BLaER1 treated with 17β-estradiol and CSF1 and Interleukin-3, amounts not matched to agents 10 nM and 100 nM (cell line): Measurements from ENCODE around the gene RNF213.

ENCODE experiments used
- H3K27ac ChIP-seq, 11 experiments: shearing (Covaris generic); formaldehyde crosslinking; 2 replicates each; pipeline ENCODE4 v1.8.1; 2022
- H3K27me3 ChIP-seq, 11 experiments: shearing (Covaris generic); formaldehyde crosslinking; 2 replicates each; pipeline ENCODE4 v1.8.1; 2022
- H3K36me3 ChIP-seq, 11 experiments: shearing (Covaris generic); formaldehyde crosslinking; 2 replicates each; pipeline ENCODE4 v1.8.1; 2022
- H3K4me1 ChIP-seq, 10 experiments: shearing (Covaris generic); formaldehyde crosslinking; 2 replicates each; pipeline ENCODE4 v1.8.1; 2022
- H3K4me2 ChIP-seq, 11 experiments: shearing (Covaris generic); formaldehyde crosslinking; 2 replicates each; pipeline ENCODE4 v1.8.1; 2022
- H3K4me3 ChIP-seq, 10 experiments: shearing (Covaris generic); formaldehyde crosslinking; 2 replicates each; pipeline ENCODE4 v1.8.1; 2022
- H3K9ac ChIP-seq, 11 experiments: shearing (Covaris generic); formaldehyde crosslinking; 2 replicates each; pipeline ENCODE4 v1.8.1; 2022
- H3K9me3 ChIP-seq, 11 experiments: shearing (Covaris generic); formaldehyde crosslinking; replicated peaks in 1 of 11; 2 replicates each; pipeline ENCODE4 v1.8.1; 2022
- H4K20me1 ChIP-seq, 11 experiments: shearing (Covaris generic); formaldehyde crosslinking; 2 replicates each; pipeline ENCODE4 v1.8.1; 2022
- Cebpa-rat ChIP-seq, 11 experiments: shearing (Covaris generic); IDR thresholded peaks; 2 replicates each; pipeline ENCODE4 v1.8.1; 2022

RNF213 gene

DNA sequence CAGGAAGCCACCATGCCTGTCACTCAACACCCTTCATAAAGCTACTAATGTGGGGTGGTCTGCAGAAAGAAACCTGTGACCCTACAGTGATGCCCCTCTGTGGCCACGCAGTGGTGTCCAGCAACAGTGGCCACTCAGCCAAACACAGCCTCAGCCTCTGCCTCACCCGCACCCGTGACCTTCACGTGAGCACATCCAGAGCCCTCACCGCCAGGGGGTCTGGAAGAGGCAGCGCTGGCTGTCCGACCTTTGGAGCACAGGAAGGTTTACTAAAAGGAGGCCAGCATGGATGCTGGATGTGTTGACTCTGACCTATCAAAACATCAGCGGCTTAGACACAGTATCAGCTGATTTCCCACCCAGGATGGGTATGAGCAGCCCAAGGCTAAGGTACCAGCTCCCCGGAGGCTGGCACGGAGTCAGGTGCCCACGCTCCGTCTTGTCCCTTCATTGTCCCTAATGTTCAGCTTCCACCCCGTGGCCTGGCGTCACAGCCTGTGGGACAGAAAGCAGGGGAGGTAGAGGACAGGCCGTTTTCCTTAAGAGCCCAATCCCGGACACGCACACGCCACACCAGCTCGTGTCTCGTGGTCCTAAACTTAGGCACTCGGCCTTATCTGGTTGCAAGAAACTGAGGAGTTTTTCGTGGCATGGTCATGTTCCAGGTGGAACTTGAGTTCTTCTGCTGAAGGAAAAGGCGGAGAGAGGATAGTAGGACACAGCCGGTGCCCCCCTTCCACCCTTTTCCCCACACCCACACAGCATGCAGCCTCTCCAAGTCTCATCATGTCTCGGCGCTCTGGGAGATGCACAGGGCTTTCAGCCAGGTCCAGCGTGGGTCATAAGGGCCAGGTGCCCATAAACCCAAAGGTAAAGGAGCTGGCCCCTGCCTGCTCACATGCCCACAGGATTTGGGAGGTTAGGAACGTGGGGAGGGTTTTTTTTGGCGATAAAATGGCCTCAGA is 104.6 kb downstream of the RNF213 start:
- Histone ChIP-seq H3K4me2 (peak overlapping the region in 6 of 11 experiments; percentile 9 to 34 (median 16); a peak in 6 of 22 replicates), H3K9me3 (peaks cover 8 to 14% (median 13%) of the 10 kb centered on the region in 11 experiments; a peak in 20 of 22 replicates), H3K27me3 (no peaks in the 10 kb centered on the region), H3K36me3 (peaks cover 88 to 100% (median 99%) of the 10 kb centered on the region in 11 experiments), H3K4me3 (no peak overlapping the region), H3K27ac (peak overlapping the region in 3 of 11 experiments; percentile 9 to 16 (median 10); a peak in 1 of 22 replicates), H3K9ac (peak overlapping the region in 2 of 11 experiments; percentile 31 to 35; a peak in 1 of 22 replicates), H3K4me1 (peaks cover 0 to 11% (median 3%) of the 10 kb centered on the region in 10 experiments; a peak in 8 of 20 replicates), H4K20me1 (peaks cover 0 to 31% (median 9%) of the 10 kb centered on the region in 11 experiments; a peak in 10 of 22 replicates)
- no peak for TF ChIP-seq Cebpa-rat (IDR thresholded peaks at IDR 0.05)

DNA sequence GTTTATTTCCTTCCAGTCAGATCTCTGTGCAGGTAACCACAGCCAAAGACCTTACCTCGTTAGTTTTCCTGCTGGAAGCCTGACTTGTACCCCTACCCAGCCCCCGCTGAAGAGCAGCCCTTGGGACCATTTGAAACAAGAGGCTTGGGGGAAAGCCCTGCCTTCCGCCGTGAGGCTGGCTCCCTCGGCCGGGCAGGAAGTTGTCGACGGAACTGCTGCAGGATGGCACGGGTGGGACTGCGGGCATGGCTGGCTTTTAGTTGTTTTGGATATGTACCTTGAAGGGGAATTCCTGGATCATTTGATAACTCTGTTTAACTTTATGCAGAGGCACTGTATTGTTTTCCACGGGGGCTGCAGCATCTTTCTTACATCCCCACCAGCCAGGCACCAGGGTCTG is 105.3 kb downstream of the RNF213 start:
- Histone ChIP-seq H3K4me2 (peak overlapping the region in 6 of 11 experiments; percentile 9 to 34 (median 16); a peak in 6 of 22 replicates), H3K27ac (peak overlapping the region in 3 of 11 experiments; percentile 9 to 16 (median 10); a peak in 1 of 22 replicates), H3K4me3 (no peak overlapping the region), H3K36me3 (peaks cover 88 to 100% (median 99%) of the 10 kb centered on the region in 11 experiments), H3K9me3 (peaks cover 1 to 6% (median 6%) of the 10 kb centered on the region in 11 experiments; a peak in 19 of 22 replicates), H3K27me3 (no peaks in the 10 kb centered on the region), H4K20me1 (peaks cover 0 to 31% (median 9%) of the 10 kb centered on the region in 11 experiments; a peak in 10 of 22 replicates), H3K4me1 (peaks cover 0 to 11% (median 3%) of the 10 kb centered on the region in 10 experiments; a peak in 8 of 20 replicates), H3K9ac (peak overlapping the region in 2 of 11 experiments; percentile 31 to 35; a peak in 1 of 22 replicates)
- TF ChIP-seq Cebpa-rat (IDR thresholded peaks at IDR 0.05), result no peak

DNA sequence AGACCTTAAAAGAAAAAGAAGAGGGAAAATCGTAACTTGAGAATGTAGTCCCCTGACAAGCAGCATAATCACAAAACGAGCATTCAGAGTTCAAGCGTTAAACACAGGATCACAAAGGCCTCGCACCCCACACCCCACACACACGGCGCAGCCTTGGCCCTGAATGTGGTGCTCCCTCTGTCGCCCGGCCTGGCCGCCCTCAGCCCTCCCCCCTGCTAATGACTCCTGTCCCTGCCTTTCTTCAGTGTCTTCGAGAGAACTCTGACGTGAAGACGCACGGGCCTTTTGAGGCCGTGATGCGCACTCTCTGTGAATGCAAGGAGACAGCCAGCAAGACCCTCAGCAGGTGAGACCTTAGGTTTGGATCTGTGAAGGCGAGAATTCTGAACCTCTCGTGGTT is 106.9 kb downstream of the RNF213 start:
- Histone ChIP-seq H3K4me1 (peaks cover 0 to 11% (median 3%) of the 10 kb centered on the region in 10 experiments; a peak in 8 of 20 replicates), H3K27me3 (no peaks in the 10 kb centered on the region), H3K36me3 (peaks cover 90 to 100% (median 99%) of the 10 kb centered on the region in 11 experiments), H3K4me3 (no peak overlapping the region), H3K4me2 (no peak overlapping the region), H3K27ac (no peak overlapping the region), H4K20me1 (peaks cover 0 to 25% (median 9%) of the 10 kb centered on the region in 11 experiments; a peak in 11 of 22 replicates), H3K9ac (no peak overlapping the region), H3K9me3 (no peaks in the 10 kb centered on the region)
- no peak for TF ChIP-seq Cebpa-rat (IDR thresholded peaks at IDR 0.05)

DNA sequence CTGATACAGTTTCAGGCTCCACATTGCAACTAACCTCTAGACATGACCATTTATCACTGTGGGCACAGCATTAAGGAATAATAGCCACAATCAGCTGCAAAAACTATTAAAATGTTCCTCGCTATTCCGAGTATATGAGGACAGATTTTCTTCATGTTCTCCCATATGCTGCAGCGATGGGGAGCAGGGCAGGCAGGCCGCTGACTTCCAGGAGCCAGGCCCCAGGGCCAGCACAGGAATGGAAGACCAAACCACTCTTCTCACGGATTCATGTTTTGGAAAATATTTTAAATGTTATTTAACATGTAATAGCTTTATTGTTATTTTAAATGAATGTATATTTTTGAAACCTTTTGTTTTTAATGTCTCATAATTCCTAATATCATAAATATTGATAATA is 110.5 kb downstream of the RNF213 start:
- TF ChIP-seq Cebpa-rat (IDR thresholded peaks at IDR 0.05), result no peak
- H4K20me1 ChIP-seq, result peaks cover 0 to 28% (median 0%) of the 10 kb centered on the region in 11 experiments; a peak in 6 of 22 replicates
- H3K9me3 ChIP-seq, result no peaks in the 10 kb centered on the region
- no peaks in the 10 kb centered on the region for H3K27me3 ChIP-seq
- no peak overlapping the region for H3K4me2 ChIP-seq
- H3K36me3 ChIP-seq, result peaks cover 88 to 99% (median 98%) of the 10 kb centered on the region in 11 experiments
- no peak overlapping the region for H3K9ac ChIP-seq
- H3K4me3 ChIP-seq, result no peak overlapping the region
- peaks cover 0 to 16% (median under 1%) of the 10 kb centered on the region in 10 experiments; a peak in 9 of 20 replicates for H3K4me1 ChIP-seq
- H3K27ac ChIP-seq, result no peak overlapping the region

DNA sequence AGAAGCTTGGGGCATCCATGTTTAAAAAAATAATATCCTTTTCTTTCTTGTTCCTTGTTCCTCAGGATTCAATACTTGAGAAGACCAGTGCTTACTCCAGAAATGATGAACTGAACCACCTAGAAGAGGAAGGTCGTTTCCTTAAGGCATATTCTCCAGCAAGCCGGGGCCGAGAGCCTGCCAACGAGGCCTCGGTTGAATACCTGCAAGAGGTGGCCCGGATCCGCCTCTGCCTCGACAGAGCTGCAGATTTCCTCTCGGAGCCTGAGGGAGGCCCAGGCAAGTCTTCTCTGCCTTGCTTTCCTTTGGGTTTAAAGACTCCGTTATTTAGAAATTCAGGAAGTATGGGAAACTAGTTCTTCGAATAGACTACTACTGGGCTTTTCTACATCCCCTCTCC is 111.8 kb downstream of the RNF213 start:
- no peak overlapping the region for H3K4me3 ChIP-seq
- no peak overlapping the region for H3K9ac ChIP-seq
- no peak overlapping the region for H3K27ac ChIP-seq
- peaks cover 0 to 28% (median under 1%) of the 10 kb centered on the region in 11 experiments; a peak in 8 of 22 replicates for H4K20me1 ChIP-seq
- no peak overlapping the region for H3K4me2 ChIP-seq
- H3K36me3 ChIP-seq, result peaks cover 94 to 99% (median 98%) of the 10 kb centered on the region in 11 experiments
- H3K4me1 ChIP-seq, result peaks cover 0 to 16% (median 0%) of the 10 kb centered on the region in 10 experiments; a peak in 6 of 20 replicates
- TF ChIP-seq Cebpa-rat (IDR thresholded peaks at IDR 0.05), result no peak
- H3K9me3 ChIP-seq, result no peaks in the 10 kb centered on the region
- H3K27me3 ChIP-seq, result no peaks in the 10 kb centered on the region

DNA sequence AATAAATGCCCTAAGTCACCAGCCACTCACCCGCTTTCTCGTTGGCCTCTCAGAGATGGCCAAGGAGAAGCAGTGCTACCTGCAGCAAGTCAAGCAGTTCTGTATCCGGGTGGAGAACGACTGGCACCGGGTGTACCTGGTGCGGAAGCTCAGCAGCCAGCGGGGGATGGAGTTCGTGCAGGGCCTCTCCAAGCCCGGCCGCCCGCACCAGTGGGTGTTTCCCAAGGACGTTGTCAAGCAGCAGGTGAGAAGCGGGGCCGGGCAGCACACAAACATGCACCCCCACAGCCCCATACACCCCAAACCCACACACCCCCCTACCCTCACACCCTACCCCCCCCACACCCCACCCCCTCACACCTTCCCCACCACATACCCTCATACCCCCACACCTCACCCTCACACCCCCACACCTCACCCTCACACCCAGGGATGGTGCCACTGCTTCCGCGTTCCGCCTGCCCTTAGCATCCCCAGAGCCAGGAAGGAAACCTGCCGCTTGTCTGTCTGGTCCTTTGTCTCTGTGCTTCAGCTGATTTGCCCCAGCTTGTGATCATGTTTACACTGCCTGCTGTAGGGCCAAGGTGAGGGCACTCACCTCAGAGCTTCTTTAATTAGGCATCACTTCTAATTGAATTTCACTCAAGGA is 112.4 kb downstream of the RNF213 start:
- Histone ChIP-seq H3K36me3 (peaks cover 94 to 99% (median 98%) of the 10 kb centered on the region in 11 experiments), H3K27ac (no peak overlapping the region)
- no peak for TF ChIP-seq Cebpa-rat (IDR thresholded peaks at IDR 0.05)

DNA sequence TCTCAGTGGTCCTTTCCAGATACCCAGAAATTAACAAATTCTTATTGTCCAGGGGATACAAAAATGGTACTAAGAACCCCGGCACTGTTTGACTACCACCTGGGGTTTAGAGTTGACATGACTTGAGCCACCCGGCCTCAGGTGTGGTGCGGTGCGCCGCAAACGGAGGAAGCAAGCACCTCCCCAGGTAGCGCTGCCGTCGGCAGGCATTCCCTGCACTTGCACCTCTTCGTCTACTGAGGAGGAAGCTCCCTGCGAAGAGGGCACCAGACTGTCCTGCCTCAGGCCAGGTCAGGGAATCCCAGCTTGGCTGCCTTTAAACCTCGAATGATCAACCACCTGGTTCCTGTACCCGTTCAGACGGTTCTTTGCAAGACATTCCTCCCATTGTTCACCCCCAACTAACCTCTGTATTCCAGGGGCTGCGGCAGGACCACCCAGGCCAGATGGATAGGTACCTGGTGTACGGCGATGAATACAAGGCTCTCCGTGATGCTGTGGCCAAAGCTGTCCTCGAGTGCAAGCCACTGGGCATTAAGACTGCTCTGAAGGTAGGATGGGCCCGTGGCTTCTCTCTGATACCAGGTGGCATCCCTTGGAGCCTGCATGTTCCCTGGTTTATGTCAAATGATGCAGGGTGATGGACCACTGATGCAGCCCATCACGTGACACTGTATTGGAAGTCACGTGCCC is 113.5 kb downstream of the RNF213 start:
- no peak overlapping the region for H3K9ac ChIP-seq
- H3K4me3 ChIP-seq, result no peak overlapping the region
- no peaks in the 10 kb centered on the region for H3K9me3 ChIP-seq
- no peaks in the 10 kb centered on the region for H3K27me3 ChIP-seq
- no peak overlapping the region for H3K4me2 ChIP-seq
- peaks cover 0 to 16% (median 0%) of the 10 kb centered on the region in 10 experiments; a peak in 6 of 20 replicates for H3K4me1 ChIP-seq
- H3K36me3 ChIP-seq, result peaks cover 95 to 99% (median 98%) of the 10 kb centered on the region in 11 experiments
- TF ChIP-seq Cebpa-rat (IDR thresholded peaks at IDR 0.05), result no peak
- peaks cover 0 to 36% (median 4%) of the 10 kb centered on the region in 11 experiments; a peak in 8 of 22 replicates for H4K20me1 ChIP-seq
- H3K27ac ChIP-seq, result no peak overlapping the region

More for the DNA sequence above, 112.4 kb downstream of the RNF213 start:
- Histone ChIP-seq H3K9me3 (no peaks in the 10 kb centered on the region), H3K4me2 (no peak overlapping the region), H3K4me3 (no peak overlapping the region), H4K20me1 (peaks cover 0 to 30% (median 4%) of the 10 kb centered on the region in 11 experiments; a peak in 8 of 22 replicates), H3K4me1 (peaks cover 0 to 16% (median 0%) of the 10 kb centered on the region in 10 experiments; a peak in 6 of 20 replicates), H3K9ac (no peak overlapping the region), H3K27me3 (no peaks in the 10 kb centered on the region)
